Endodermal cell (in vitro differentiated cells): ENCODE data around the gene LGR4. TPM values are rescaled to one million over a fixed set of nuclear protein-coding genes. Genes with fewer than 3 reads are reported as not detected.

Experiments used
- DNase-seq: peaks from one replicate; pipeline ENCODE4 v3.0.0-alpha.2; 2017
- H3K27ac ChIP-seq: 2 replicates; pipeline ENCODE4 v1.5.1; 2013; ENCODE audit warnings: mild to moderate bottlenecking, low read depth, low read length, moderate library complexity
- H3K27me3 ChIP-seq: 2 replicates; pipeline ENCODE4 v1.6.1; 2013; ENCODE audit warnings: mild to moderate bottlenecking, low read length, moderate library complexity; ENCODE audit not compliant: insufficient read depth, control insufficient read depth, poor library complexity, severe bottlenecking
- H3K36me3 ChIP-seq: 2 replicates; pipeline ENCODE4 v1.7.0; 2013; ENCODE audit warnings: mild to moderate bottlenecking, low read length, moderate library complexity; ENCODE audit not compliant: control insufficient read depth, insufficient read depth
- H3K4me1 ChIP-seq: one replicate; pipeline ENCODE4 v1.7.0; 2013; ENCODE audit warnings: low read length; ENCODE audit not compliant: control insufficient read depth, insufficient read depth
- H3K4me3 ChIP-seq: 2 replicates; pipeline ENCODE4 v1.5.1; 2013; ENCODE audit warnings: mild to moderate bottlenecking, low read length, moderate library complexity
- H3K9ac ChIP-seq: 2 replicates; pipeline ENCODE4 v1.6.1; 2013; ENCODE audit warnings: mild to moderate bottlenecking, low read length, moderate library complexity; ENCODE audit not compliant: poor library complexity, severe bottlenecking; ENCODE audit errors: extremely low read depth
- H3K9me3 ChIP-seq: 2 replicates; pipeline ENCODE4 v1.6.1; 2013; ENCODE audit warnings: mild to moderate bottlenecking, low read length, moderate library complexity; ENCODE audit not compliant: control insufficient read depth
- H3K27ac Mint-ChIP-seq: 2 replicates; pipeline ENCODE4 v1.8.0; 2020; ENCODE audit warnings: mixed read lengths
- H3K27me3 Mint-ChIP-seq: 2 replicates; pipeline ENCODE4 v1.8.0; 2021; ENCODE audit warnings: mild to moderate bottlenecking, mixed read lengths; ENCODE audit not compliant: insufficient read depth
- H3K36me3 Mint-ChIP-seq: 2 replicates; pipeline ENCODE4 v1.8.0; 2020; ENCODE audit warnings: low read depth, mixed read lengths
- H3K4me1 Mint-ChIP-seq: 2 replicates; pipeline ENCODE4 v1.8.0; 2020; ENCODE audit warnings: mixed read lengths
- H3K4me3 Mint-ChIP-seq: 2 replicates; pipeline ENCODE4 v1.8.0; 2020; ENCODE audit warnings: mild to moderate bottlenecking, moderate library complexity, mixed read lengths
- H3K9me3 Mint-ChIP-seq: 2 replicates; pipeline ENCODE4 v1.8.0; 2020; ENCODE audit warnings: mild to moderate bottlenecking, mixed read lengths
- CTCF ChIP-seq: fragments of 200-600 bp; sonication (generic); conservative IDR thresholded peaks from 2 replicates; pipeline ENCODE4 v1.5.0; 2021; ENCODE audit warnings: antibody characterized with exemption, mild to moderate bottlenecking
- WGBS, 2 experiments: methylation state at CpG; one replicate each; pipeline versions ENCODE4 v1.1.5 to v1.1.7; 2013; ENCODE audit warnings: missing lambda C conversion rate in 2 of 2, mixed read lengths in 1 of 2; ENCODE audit not compliant: insufficient coverage in 1 of 2, insufficient read length in 1 of 2; 5-methylcytosine and 5-hydroxymethylcytosine counted together
- total RNA-seq, 2 donors: library from RNA; stranded (reverse); fragmentation: NEBNext Ultra II Directional in 1 of 2; extraction: Animal tissue kit (Norgen Biotek cat#: 25700) in 1 of 2; gene quantifications; 2 replicates in 1 of 2; 3 replicates in 1 of 2; pipeline ENCODE4 v1.2.1, GENCODE V29; 2021

LGR4 gene
- total RNA-seq, 2 donors from 2014 or later = 73.7 to 75.6 TPM

- peaks cover 8% of the 10 kb centered on the region for H3K36me3 Mint-ChIP-seq
- peaks cover 28% of the 10 kb centered on the region for H3K4me1 ChIP-seq
- H3K9me3 Mint-ChIP-seq = no peaks in the 10 kb centered on the region
- WGBS, 2 experiments = 93 to 94% methylated on average over 3 to 4 of the region's 4 CpGs
- peaks cover 11% of the 10 kb centered on the region for H3K27me3 Mint-ChIP-seq
- H3K4me3 ChIP-seq = no peak overlapping the region
- no peak for DNase-seq
- no peaks in the 10 kb centered on the region for H3K27me3 ChIP-seq
- H3K4me1 Mint-ChIP-seq = peaks cover 76% of the 10 kb centered on the region
- no peak overlapping the region for H3K9ac ChIP-seq
- H3K27ac Mint-ChIP-seq = peak overlapping the region; percentile 91
- peaks cover 21% of the 10 kb centered on the region for H3K36me3 ChIP-seq
- H3K9me3 ChIP-seq = no peaks in the 10 kb centered on the region
- H3K27ac ChIP-seq = no peak overlapping the region
- no peak overlapping the region for H3K4me3 Mint-ChIP-seq
- TF ChIP-seq CTCF = no peak
Observed at GRCh38 chr11:27394781-27395228, 77.8 kb downstream of the LGR4 start.

GRCh38 chr11:27392278-27393114 is 80.1 kb downstream of the LGR4 start:
- Histone ChIP-seq H3K36me3 (peaks cover 30% of the 10 kb centered on the region), H3K9ac (no peak overlapping the region), H3K27ac (peak overlapping the region; percentile 72), H3K9me3 (no peaks in the 10 kb centered on the region), H3K27me3 (no peaks in the 10 kb centered on the region), H3K4me3 (peak overlapping the region; percentile 53), H3K4me1 (peaks cover 28% of the 10 kb centered on the region)
- Mint-ChIP-seq H3K4me3 (no peak overlapping the region), H3K27ac (no peak overlapping the region), H3K9me3 (no peaks in the 10 kb centered on the region), H3K36me3 (peaks cover 5% of the 10 kb centered on the region), H3K27me3 (peaks cover 5% of the 10 kb centered on the region), H3K4me1 (peaks cover 87% of the 10 kb centered on the region)
- no peak for DNase-seq
- no peak for TF ChIP-seq CTCF
- 92 to 100% methylated on average over 2 to 4 of the region's 4 CpGs for WGBS, 2 experiments

DNA sequence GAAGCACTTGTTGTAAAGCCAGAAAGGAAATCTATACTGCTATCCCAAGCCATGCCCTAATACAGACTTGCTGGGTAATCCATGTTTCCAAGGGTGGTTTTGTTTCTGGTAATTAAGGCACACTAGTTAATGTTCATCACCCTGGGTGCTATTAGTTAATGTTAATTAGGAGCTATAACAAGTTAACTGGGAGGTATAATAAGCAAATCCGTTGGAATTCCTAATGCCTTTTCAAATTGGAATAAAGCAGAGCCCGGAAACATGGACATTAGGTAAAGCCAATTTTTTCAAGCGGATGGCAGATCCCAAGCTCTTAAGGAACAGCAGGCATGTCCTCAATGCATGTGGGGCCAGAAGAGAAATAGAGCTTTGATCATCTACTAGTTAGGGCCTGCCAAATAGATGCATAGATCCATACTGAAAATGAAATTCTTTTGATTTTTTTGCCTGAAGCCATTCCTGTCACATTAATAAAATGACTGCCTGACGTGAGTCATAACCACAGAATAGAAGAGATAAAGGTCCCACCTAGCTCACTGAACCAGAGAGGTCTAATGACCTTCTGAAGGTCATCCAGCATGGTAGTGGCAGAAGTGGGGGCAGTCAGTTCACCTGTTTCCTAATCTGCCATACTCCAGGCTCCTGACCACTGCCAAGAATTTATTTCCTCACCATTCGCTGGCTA is 81.1 kb downstream of the LGR4 start:
- H3K36me3 Mint-ChIP-seq = peaks cover 7% of the 10 kb centered on the region
- H3K4me1 Mint-ChIP-seq = peaks cover 87% of the 10 kb centered on the region
- H3K27ac ChIP-seq = no peak overlapping the region
- H3K4me3 Mint-ChIP-seq = peak overlapping the region; percentile 22
- peak overlapping the region; percentile 53 for H3K4me3 ChIP-seq
- H3K27me3 Mint-ChIP-seq = no peaks in the 10 kb centered on the region
- WGBS, 2 experiments = 87% methylated on average over 4 to 5 of the region's 5 CpGs
- no peak for DNase-seq
- H3K9me3 ChIP-seq = no peaks in the 10 kb centered on the region
- no peaks in the 10 kb centered on the region for H3K9me3 Mint-ChIP-seq
- peaks cover 29% of the 10 kb centered on the region for H3K36me3 ChIP-seq
- peak overlapping the region; percentile 12 for H3K27ac Mint-ChIP-seq
- no peak overlapping the region for H3K9ac ChIP-seq
- no peaks in the 10 kb centered on the region for H3K27me3 ChIP-seq
- peaks cover 31% of the 10 kb centered on the region for H3K4me1 ChIP-seq
- TF ChIP-seq CTCF = no peak
